ENCODE data around the gene ASB6.
"Not testable (repeated sequence)": the region's sequence is repeated elsewhere in the genome, so short reads cannot be mapped to it uniquely, and the experiment has no call there.

ASB6 gene

GRCh38 chr9:129595311-129595741 lies 46.6 kb downstream of the ASB6 start:
- Histone ChIP-seq H3K9me3 (ENCODE audit: control insufficient read depth, insufficient read depth, low read length) (no peaks in the 10 kb centered on the region), H3K9ac (ENCODE audit: low read depth, low read length) (no peak overlapping the region)

GRCh38 chr9:129594632-129595031 lies 47.3 kb downstream of the ASB6 start:
- Histone ChIP-seq H3K36me3 (ENCODE audit: insufficient read depth, low read length) (no peaks in the 10 kb centered on the region), H3K4me1 (ENCODE audit: insufficient read depth, low read length) (peaks cover 19% of the 10 kb centered on the region; the same call in 1 of the 2 replicates), H3K9ac (ENCODE audit: low read depth, low read length) (no peak overlapping the region), H3K9me3 (ENCODE audit: control insufficient read depth, insufficient read depth, low read length) (no peaks in the 10 kb centered on the region)

More at GRCh38 chr9:129595311-129595741, 46.6 kb downstream of the ASB6 start:
- Histone ChIP-seq H3K4me1 (ENCODE audit: insufficient read depth, low read length) (peaks cover 21% of the 10 kb centered on the region; the same call in 1 of the 2 replicates), H3K36me3 (ENCODE audit: insufficient read depth, low read length) (no peaks in the 10 kb centered on the region)

GRCh38 chr9:129592790-129593189 lies 49.2 kb downstream of the ASB6 start:
- H3K36me3 ChIP-seq (ENCODE audit: insufficient read depth, low read length); H3K9me3 ChIP-seq (ENCODE audit: control insufficient read depth, insufficient read depth, low read length); H3K9ac ChIP-seq (ENCODE audit: low read depth, low read length): not testable (repeated sequence)
- peaks cover 11% of the 10 kb centered on the region; the same call in 1 of the 2 replicates for H3K4me1 ChIP-seq (ENCODE audit: insufficient read depth, low read length)

- no peak overlapping the region for H3K9ac ChIP-seq (ENCODE audit: low read depth, low read length)
- H3K9me3 ChIP-seq (ENCODE audit: control insufficient read depth, insufficient read depth, low read length): no peaks in the 10 kb centered on the region
- H3K4me1 ChIP-seq (ENCODE audit: insufficient read depth, low read length): peaks cover 16% of the 10 kb centered on the region; the same call in 1 of the 2 replicates
- H3K36me3 ChIP-seq (ENCODE audit: insufficient read depth, low read length): no peaks in the 10 kb centered on the region
Measured at GRCh38 chr9:129591916-129592315, 50.0 kb downstream of the ASB6 start.

GRCh38 chr9:129590466-129590865 lies 51.5 kb downstream of the ASB6 start:
- Histone ChIP-seq H3K4me1 (ENCODE audit: insufficient read depth, low read length) (peaks cover 24% of the 10 kb centered on the region; the same call in 1 of the 2 replicates), H3K36me3 (ENCODE audit: insufficient read depth, low read length) (no peaks in the 10 kb centered on the region), H3K9me3 (ENCODE audit: control insufficient read depth, insufficient read depth, low read length) (no peaks in the 10 kb centered on the region), H3K9ac (ENCODE audit: low read depth, low read length) (no peak overlapping the region)

- no peaks in the 10 kb centered on the region for H3K9me3 ChIP-seq (ENCODE audit: control insufficient read depth, insufficient read depth, low read length)
Measured at GRCh38 chr9:129587487-129588262, 54.3 kb downstream of the ASB6 start.

GRCh38 chr9:129586685-129587084 lies 55.3 kb downstream of the ASB6 start:
- H3K9ac ChIP-seq (ENCODE audit: low read depth, low read length): no peak overlapping the region
- peaks cover 19% of the 10 kb centered on the region; the same call in 1 of the 2 replicates for H3K4me1 ChIP-seq (ENCODE audit: insufficient read depth, low read length)
- H3K9me3 ChIP-seq (ENCODE audit: control insufficient read depth, insufficient read depth, low read length): no peaks in the 10 kb centered on the region
- no peaks in the 10 kb centered on the region for H3K36me3 ChIP-seq (ENCODE audit: insufficient read depth, low read length)

More at GRCh38 chr9:129587487-129588262, 54.3 kb downstream of the ASB6 start:
- peaks cover 23% of the 10 kb centered on the region; the same call in 1 of the 2 replicates for H3K4me1 ChIP-seq (ENCODE audit: insufficient read depth, low read length)
- H3K36me3 ChIP-seq (ENCODE audit: insufficient read depth, low read length): no peaks in the 10 kb centered on the region
- H3K9ac ChIP-seq (ENCODE audit: low read depth, low read length): no peak overlapping the region

- Histone ChIP-seq H3K36me3 (ENCODE audit: insufficient read depth, low read length) (no peaks in the 10 kb centered on the region), H3K9me3 (ENCODE audit: control insufficient read depth, insufficient read depth, low read length) (no peaks in the 10 kb centered on the region), H3K9ac (ENCODE audit: low read depth, low read length) (no peak overlapping the region), H3K4me1 (ENCODE audit: insufficient read depth, low read length) (peaks cover 19% of the 10 kb centered on the region; the same call in 1 of the 2 replicates)
Measured at GRCh38 chr9:129586245-129586644, 55.7 kb downstream of the ASB6 start.

GRCh38 chr9:129585352-129585751 lies 56.6 kb downstream of the ASB6 start:
- H3K9ac ChIP-seq (ENCODE audit: low read depth, low read length): no peak overlapping the region

More at GRCh38 chr9:129585352-129585751, 56.6 kb downstream of the ASB6 start:
- Histone ChIP-seq H3K36me3 (ENCODE audit: insufficient read depth, low read length) (no peaks in the 10 kb centered on the region), H3K9me3 (ENCODE audit: control insufficient read depth, insufficient read depth, low read length) (no peaks in the 10 kb centered on the region), H3K4me1 (ENCODE audit: insufficient read depth, low read length) (peaks cover 19% of the 10 kb centered on the region; the same call in 1 of the 2 replicates)

All from ES-I3 (cell line).